HUES6 (cell line): ENCODE measurements around the gene CELSR1.
"Not testable (repeated sequence)": the region's sequence is repeated elsewhere in the genome, so short reads cannot be mapped to it uniquely, and the experiment has no call there.

Experiments
- H3K27ac ChIP-seq: 2 replicates; pipeline ENCODE4 v1.7.0; 2013; ENCODE audit warnings: low read depth, mild to moderate bottlenecking, low read length, inconsistent platforms
- H3K27me3 ChIP-seq: 2 replicates; pipeline ENCODE4 v1.6.1; 2013; ENCODE audit warnings: low read length; ENCODE audit not compliant: control insufficient read depth, insufficient read depth
- H3K36me3 ChIP-seq: 2 replicates; pipeline ENCODE4 v1.6.1; 2013; ENCODE audit warnings: low read length; ENCODE audit not compliant: control insufficient read depth, insufficient read depth
- H3K4me1 ChIP-seq: 2 replicates; pipeline ENCODE4 v1.6.1; 2013; ENCODE audit warnings: low read length; ENCODE audit not compliant: control insufficient read depth, insufficient read depth
- H3K4me3 ChIP-seq: 2 replicates; pipeline ENCODE4 v1.5.1; 2013; ENCODE audit warnings: low read depth, low read length
- H3K9ac ChIP-seq: one replicate; pipeline ENCODE4 v1.6.1; 2013; ENCODE audit warnings: mild to moderate bottlenecking, low read length
- H3K9me3 ChIP-seq: 2 replicates; pipeline ENCODE4 v1.6.1; 2013; ENCODE audit warnings: low read depth, low read length; ENCODE audit not compliant: control insufficient read depth, insufficient read depth

Gene CELSR1

GRCh38 chr22:46320716-46321386 is 216.6 kb downstream of the CELSR1 start:
- H3K9me3 ChIP-seq: no peaks in the 10 kb centered on the region
- H3K27me3 ChIP-seq: no peaks in the 10 kb centered on the region
- no peak overlapping the region for H3K27ac ChIP-seq
- peaks cover 84% of the 10 kb centered on the region for H3K36me3 ChIP-seq
- H3K4me1 ChIP-seq: no peaks in the 10 kb centered on the region
- no peak overlapping the region for H3K4me3 ChIP-seq
- H3K9ac ChIP-seq: no peak overlapping the region

GRCh38 chr22:46320166-46320710 is 217.2 kb downstream of the CELSR1 start:
- Histone ChIP-seq H3K4me3 (no peak overlapping the region), H3K4me1 (no peaks in the 10 kb centered on the region), H3K9me3 (no peaks in the 10 kb centered on the region), H3K36me3 (peaks cover 84% of the 10 kb centered on the region), H3K27ac (no peak overlapping the region), H3K27me3 (no peaks in the 10 kb centered on the region), H3K9ac (no peak overlapping the region)

DNA sequence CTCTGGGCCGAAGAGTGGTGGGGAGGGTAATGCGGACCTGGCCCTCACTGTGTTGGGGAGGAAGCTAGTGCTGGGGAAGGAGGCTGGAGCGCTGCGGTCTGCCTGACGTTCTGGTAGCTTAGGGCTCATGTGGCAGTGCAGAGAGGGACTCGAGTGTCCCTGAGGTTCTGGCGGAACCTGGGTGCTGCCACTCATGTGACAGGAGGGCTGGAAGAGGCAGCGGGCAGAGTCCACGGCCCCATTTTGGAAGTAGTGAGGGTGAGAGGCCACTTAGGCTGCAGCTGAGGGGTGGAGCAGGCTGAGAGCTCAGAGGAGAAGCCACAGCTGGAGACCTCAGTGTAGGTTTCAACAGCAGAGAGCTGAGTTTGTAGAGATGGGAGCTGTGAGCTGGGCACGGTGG is 218.1 kb downstream of the CELSR1 start:
- H3K9me3 ChIP-seq: no peaks in the 10 kb centered on the region

GRCh38 chr22:46318576-46318975 is 218.8 kb downstream of the CELSR1 start:
- Histone ChIP-seq H3K36me3 (peaks cover 84% of the 10 kb centered on the region), H3K9me3 (no peaks in the 10 kb centered on the region), H3K4me1 (no peaks in the 10 kb centered on the region), H3K27me3 (no peaks in the 10 kb centered on the region), H3K4me3 (no peak overlapping the region), H3K27ac (no peak overlapping the region), H3K9ac (no peak overlapping the region)

More for the DNA sequence above, 218.1 kb downstream of the CELSR1 start:
- Histone ChIP-seq H3K27ac (no peak overlapping the region), H3K27me3 (no peaks in the 10 kb centered on the region), H3K4me3 (no peak overlapping the region), H3K36me3 (peaks cover 83% of the 10 kb centered on the region), H3K4me1 (no peaks in the 10 kb centered on the region), H3K9ac (peak overlapping the region; percentile 6)

GRCh38 chr22:46317646-46318045 is 219.8 kb downstream of the CELSR1 start:
- no peaks in the 10 kb centered on the region for H3K4me1 ChIP-seq
- H3K27ac ChIP-seq: no peak overlapping the region
- no peak overlapping the region for H3K4me3 ChIP-seq
- H3K36me3 ChIP-seq: peaks cover 75% of the 10 kb centered on the region
- no peaks in the 10 kb centered on the region for H3K27me3 ChIP-seq
- H3K9me3 ChIP-seq: no peaks in the 10 kb centered on the region
- H3K9ac ChIP-seq: no peak overlapping the region

- Histone ChIP-seq H3K36me3 (peaks cover 71% of the 10 kb centered on the region), H3K9me3 (no peaks in the 10 kb centered on the region), H3K4me1 (no peaks in the 10 kb centered on the region), H3K27me3 (no peaks in the 10 kb centered on the region), H3K27ac (no peak overlapping the region), H3K9ac (no peak overlapping the region), H3K4me3 (no peak overlapping the region)
These were observed 221.4 kb downstream of the CELSR1 start for GRCh38 chr22:46315976-46316375.

- H3K4me3 ChIP-seq, H3K27me3 ChIP-seq, H3K4me1 ChIP-seq, H3K9ac ChIP-seq, H3K27ac ChIP-seq, H3K9me3 ChIP-seq: not testable (repeated sequence)
- peaks cover 68% of the 10 kb centered on the region for H3K36me3 ChIP-seq
These were observed 224.6 kb downstream of the CELSR1 start for GRCh38 chr22:46312848-46313247.

GRCh38 chr22:46312056-46312455 is 225.4 kb downstream of the CELSR1 start:
- Histone ChIP-seq H3K36me3 (peaks cover 60% of the 10 kb centered on the region), H3K27ac (no peak overlapping the region), H3K9ac (no peak overlapping the region), H3K4me3 (no peak overlapping the region), H3K9me3 (no peaks in the 10 kb centered on the region), H3K27me3 (no peaks in the 10 kb centered on the region), H3K4me1 (no peaks in the 10 kb centered on the region)
